Large intestine (tissue), 12 donors: ENCODE data around the gene COPS7B. TPM values are rescaled to one million over a fixed set of nuclear protein-coding genes. Genes with fewer than 3 reads are reported as not detected.
"Not testable (repeated sequence)": the region's sequence is repeated elsewhere in the genome, so short reads cannot be mapped to it uniquely, and the experiment has no call there.

Experiments
- DNase-seq, 2 donors: peaks; one replicate each; pipeline versions ENCODE4 v3.0.0 to v3.0.0-alpha.2; 2013
- H3K27ac ChIP-seq: one replicate; pipeline ENCODE4 v1.5.1; 2013; ENCODE audit warnings: low read length
- H3K27me3 ChIP-seq: 2 replicates; pipeline ENCODE4 v1.6.1; 2013; ENCODE audit warnings: low read length; ENCODE audit not compliant: control insufficient read depth, insufficient read depth
- H3K36me3 ChIP-seq: 2 replicates; pipeline ENCODE4 v1.6.1; 2013; ENCODE audit warnings: low read length; ENCODE audit not compliant: control insufficient read depth, insufficient read depth
- H3K4me1 ChIP-seq: one replicate; pipeline ENCODE4 v1.6.1; 2013; ENCODE audit warnings: low read length; ENCODE audit not compliant: control insufficient read depth, insufficient read depth
- H3K4me3 ChIP-seq: one replicate; pipeline ENCODE4 v1.5.1; 2013; ENCODE audit warnings: low read length
- H3K9me3 ChIP-seq: one replicate; pipeline ENCODE4 v1.6.1; 2013; ENCODE audit warnings: mild to moderate bottlenecking, low read depth, low read length, moderate library complexity; ENCODE audit not compliant: control insufficient read depth
- WGBS: methylation state at CpG from one replicate; pipeline ENCODE4 v1.1.5; 2013; ENCODE audit warnings: low lambda C conversion rate; ENCODE audit not compliant: insufficient coverage; 5-methylcytosine and 5-hydroxymethylcytosine counted together
- long read RNA-seq, 11 donors: transcript quantifications; one replicate each; lab custom pipeline, GENCODE V29; 2026
- polyA plus RNA-seq: library from polyadenylated mRNA; unstranded; fragments of 120-200 nt; gene quantifications from one replicate; pipeline ENCODE4 v1.2.1, GENCODE V29; 2013

Gene COPS7B
- polyA plus RNA-seq, result 41.9 TPM
- long read RNA-seq, donor 1, transcript COPS7B-201 (7 exons, 2,544 nt), result major isoform, 5 of 6 reads
- long read RNA-seq, donor 1, partial matches to known transcripts, result 0 of 6 reads
- long read RNA-seq, donor 1, other reads (novel, unspliced or antisense), result 0 of 6 reads
- long read RNA-seq, donor 2, transcript COPS7B-201 (7 exons, 2,544 nt), result major isoform, 13 of 20 reads
- long read RNA-seq, donor 2, partial matches to known transcripts, result 0 of 20 reads
- long read RNA-seq, donor 2, other reads (novel, unspliced or antisense), result 0 of 20 reads
- long read RNA-seq, donor 3, result 0 reads
- long read RNA-seq, donor 4, partial matches to known transcripts, result 0 of 3 reads
- long read RNA-seq, donor 4, other reads (novel, unspliced or antisense), result 0 of 3 reads
- long read RNA-seq, donor 5, transcript COPS7B-201 (7 exons, 2,544 nt), result major isoform, 5 of 7 reads
- long read RNA-seq, donor 5, partial matches to known transcripts, result 0 of 7 reads
- long read RNA-seq, donor 5, other reads (novel, unspliced or antisense), result 0 of 7 reads
- long read RNA-seq, donor 6, transcript COPS7B-201 (7 exons, 2,544 nt), result major isoform, 8 of 12 reads
- long read RNA-seq, donor 6, partial matches to known transcripts, result 0 of 12 reads
- long read RNA-seq, donor 6, other reads (novel, unspliced or antisense), result 0 of 12 reads
- long read RNA-seq, donor 7, transcript COPS7B-201 (7 exons, 2,544 nt), result major isoform, 6 of 7 reads
- long read RNA-seq, donor 7, partial matches to known transcripts, result 0 of 7 reads
- long read RNA-seq, donor 7, other reads (novel, unspliced or antisense), result 0 of 7 reads
- long read RNA-seq, donor 8, transcript COPS7B-201 (7 exons, 2,544 nt), result major isoform, 7 of 54 reads
- long read RNA-seq, donor 8, partial matches to known transcripts, result 41 of 54 reads
- long read RNA-seq, donor 8, other reads (novel, unspliced or antisense), result 0 of 54 reads
- long read RNA-seq, donor 9, partial matches to known transcripts, result 27 of 34 reads
- long read RNA-seq, donor 9, other reads (novel, unspliced or antisense), result 0 of 34 reads
- long read RNA-seq, donor 10, transcript COPS7B-201 (7 exons, 2,544 nt), result major isoform, 17 of 25 reads
- long read RNA-seq, donor 10, partial matches to known transcripts, result 0 of 25 reads
- long read RNA-seq, donor 10, other reads (novel, unspliced or antisense), result 0 of 25 reads
- long read RNA-seq, donor 11, transcript COPS7B-201 (7 exons, 2,544 nt), result major isoform, 5 of 7 reads
- long read RNA-seq, donor 11, partial matches to known transcripts, result 0 of 7 reads
- long read RNA-seq, donor 11, other reads (novel, unspliced or antisense), result 0 of 7 reads

GRCh38 chr2:231786177-231786916, at the start of gene COPS7B:
Gene COPS7B, plus strand, starts transcription at chr2:231786445. Its CDS starts 2,126 bp downstream, at chr2:231788571.
- Histone ChIP-seq H3K4me1 (no peaks in the 10 kb centered on the region), H3K27ac (no peak within 1 kb of the TSS), H3K36me3 (peaks cover 15% of the 10 kb centered on the region), H3K4me3 (peak within 1 kb of the TSS; percentile 69), H3K9me3 (no peaks in the 10 kb centered on the region), H3K27me3 (no peaks in the 10 kb centered on the region)
- DNase-seq, result peak; percentile 64 to 84
- WGBS, result 0% methylated on average over 4 of the region's 69 CpGs

- H3K4me3 ChIP-seq, result no peak overlapping the region
- DNase-seq, result no peak
- peaks cover 16% of the 10 kb centered on the region for H3K36me3 ChIP-seq
- WGBS, result no CpG with 5 or more reads among the region's 7 CpGs
- H3K27ac ChIP-seq, result no peak overlapping the region
- no peaks in the 10 kb centered on the region for H3K4me1 ChIP-seq
- H3K27me3 ChIP-seq, result no peaks in the 10 kb centered on the region
- H3K9me3 ChIP-seq, result no peaks in the 10 kb centered on the region
These were observed 48.5 kb upstream of the COPS7B start for GRCh38 chr2:231737761-231738160.

GRCh38 chr2:231743376-231744116, 42.7 kb upstream of the COPS7B start:
- no peak overlapping the region for H3K27ac ChIP-seq
- WGBS, result 77% methylated on average over 2 of the region's 9 CpGs
- peaks cover 3% of the 10 kb centered on the region for H3K36me3 ChIP-seq
- no peak for DNase-seq
- H3K4me3 ChIP-seq, result no peak overlapping the region
- H3K9me3 ChIP-seq, result no peaks in the 10 kb centered on the region
- H3K4me1 ChIP-seq, result no peaks in the 10 kb centered on the region
- H3K27me3 ChIP-seq, result no peaks in the 10 kb centered on the region

GRCh38 chr2:231745303-231746038, 40.8 kb upstream of the COPS7B start:
- no peaks in the 10 kb centered on the region for H3K4me1 ChIP-seq
- H3K9me3 ChIP-seq, result no peaks in the 10 kb centered on the region
- DNase-seq, result no peak
- 83% methylated on average over 5 of the region's 6 CpGs for WGBS
- H3K27me3 ChIP-seq, result no peaks in the 10 kb centered on the region
- no peak overlapping the region for H3K27ac ChIP-seq
- H3K36me3 ChIP-seq, result no peaks in the 10 kb centered on the region
- H3K4me3 ChIP-seq, result no peak overlapping the region

- not testable (repeated sequence) for H3K27ac ChIP-seq, H3K4me1 ChIP-seq, H3K36me3 ChIP-seq, H3K4me3 ChIP-seq, DNase-seq, H3K27me3 ChIP-seq, H3K9me3 ChIP-seq
- no CpG with 5 or more reads among the region's 6 CpGs for whole genome bisulfite sequencing
These were observed 37.9 kb upstream of the COPS7B start for GRCh38 chr2:231748153-231748896.

- H3K9me3 ChIP-seq, H3K27ac ChIP-seq, H3K36me3 ChIP-seq, H3K4me3 ChIP-seq, DNase-seq, H3K27me3 ChIP-seq, H3K4me1 ChIP-seq: not testable (repeated sequence)
- 100% methylated on average over 1 of the region's 10 CpGs for WGBS
These were observed 37.2 kb upstream of the COPS7B start for GRCh38 chr2:231749016-231749415.

- WGBS, result no CpG with 5 or more reads among the region's 4 CpGs
- H3K27me3 ChIP-seq, result no peaks in the 10 kb centered on the region
These were observed 35.0 kb upstream of the COPS7B start for GRCh38 chr2:231751042-231751815.

GRCh38 chr2:231752061-231752460, 34.2 kb upstream of the COPS7B start:
- Histone ChIP-seq H3K9me3 (no peaks in the 10 kb centered on the region), H3K4me1 (no peaks in the 10 kb centered on the region), H3K36me3 (no peaks in the 10 kb centered on the region), H3K27me3 (no peaks in the 10 kb centered on the region), H3K4me3 (no peak overlapping the region), H3K27ac (no peak overlapping the region)
- DNase-seq, result no peak
- 60% methylated on average over 1 of the region's 2 CpGs for WGBS

More at GRCh38 chr2:231751042-231751815, 35.0 kb upstream of the COPS7B start:
- Histone ChIP-seq H3K27ac (no peak overlapping the region), H3K36me3 (no peaks in the 10 kb centered on the region), H3K4me3 (no peak overlapping the region), H3K9me3 (no peaks in the 10 kb centered on the region), H3K4me1 (no peaks in the 10 kb centered on the region)
- no peak for DNase-seq
